Activated T-helper 17 cell treated with anti-CD3 and anti-CD28 coated beads, Interleukin-2, amount 50 U/mL, for 72 hours (primary cell): Measurements from ENCODE around the gene SERPINA10. TPM values are rescaled to one million over a fixed set of nuclear protein-coding genes. Genes with fewer than 3 reads are reported as not detected.
"Not testable (repeated sequence)": the region's sequence is repeated elsewhere in the genome, so short reads cannot be mapped to it uniquely, and the experiment has no call there.

ENCODE experiments used
- ATAC-seq: fragments of 150-1000 bp; cut with Tn5 transposase; replicated peaks from 2 replicates; pipeline ENCODE4 v1.10.0; 2021; ENCODE audit warnings: mild to moderate bottlenecking, moderate library complexity
- H3K27ac Mint-ChIP-seq: one replicate; pipeline ENCODE4 v1.8.0; 2022; ENCODE audit warnings: mixed read lengths
- H3K27me3 Mint-ChIP-seq: one replicate; pipeline ENCODE4 v1.8.0; 2022; ENCODE audit warnings: mixed read lengths
- H3K36me3 Mint-ChIP-seq: one replicate; pipeline ENCODE4 v1.8.0; 2022; ENCODE audit warnings: low read depth, mild to moderate bottlenecking, mixed read lengths
- H3K4me1 Mint-ChIP-seq: one replicate; pipeline ENCODE4 v1.8.0; 2022; ENCODE audit warnings: mixed read lengths
- H3K4me3 Mint-ChIP-seq: one replicate; pipeline ENCODE4 v1.8.0; 2022; ENCODE audit warnings: mild to moderate bottlenecking, mixed read lengths
- H3K9me3 Mint-ChIP-seq: one replicate; pipeline ENCODE4 v1.8.0; 2022; ENCODE audit warnings: mixed read lengths
- total RNA-seq, 2 donors: library from RNA; stranded (reverse); gene quantifications; one replicate each; pipeline ENCODE4 v1.2.3, GENCODE V29; 2022

The SERPINA10 gene
- total RNA-seq, 2 donors from 2014 or later, result not detected

GRCh38 chr14:94282991-94283723, 9.9 kb downstream of the SERPINA10 start:
- ATAC-seq, result no peak
- Mint-ChIP-seq H3K9me3 (no peaks in the 10 kb centered on the region), H3K4me3 (no peak overlapping the region), H3K4me1 (no peaks in the 10 kb centered on the region), H3K27me3 (no peaks in the 10 kb centered on the region), H3K36me3 (peaks cover 29% of the 10 kb centered on the region), H3K27ac (no peak overlapping the region)

DNA sequence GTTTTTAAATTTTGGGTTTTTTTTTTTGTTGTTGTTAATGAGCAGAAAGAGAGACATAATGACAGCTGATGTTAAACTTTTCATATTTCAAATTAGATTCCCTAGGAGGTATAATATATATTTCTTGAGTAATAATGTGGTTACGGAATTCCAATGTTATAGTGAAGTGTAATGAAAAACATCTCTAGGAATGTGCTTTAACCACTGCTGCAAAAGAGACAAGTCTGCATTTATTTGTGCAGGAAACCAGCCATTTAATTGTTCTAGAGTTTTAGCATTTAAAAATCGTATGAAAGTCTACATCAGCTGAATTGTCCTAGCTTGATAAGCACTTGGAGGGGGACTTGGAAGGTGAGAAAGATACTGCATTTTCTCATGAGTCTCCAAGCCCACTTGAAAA, 14.3 kb downstream of the SERPINA10 start:
- Mint-ChIP-seq H3K9me3 (no peaks in the 10 kb centered on the region), H3K36me3 (peaks cover 66% of the 10 kb centered on the region), H3K4me1 (no peaks in the 10 kb centered on the region), H3K4me3 (no peak overlapping the region), H3K27ac (no peak overlapping the region), H3K27me3 (no peaks in the 10 kb centered on the region)
- no peak for ATAC-seq

- peaks cover 66% of the 10 kb centered on the region for H3K36me3 Mint-ChIP-seq
- not testable (repeated sequence) for H3K9me3 Mint-ChIP-seq, H3K4me1 Mint-ChIP-seq, H3K4me3 Mint-ChIP-seq, H3K27me3 Mint-ChIP-seq, ATAC-seq, H3K27ac Mint-ChIP-seq
Measured at GRCh38 chr14:94276898-94277561, 16.0 kb downstream of the SERPINA10 start.

- ATAC-seq, result no peak
- Mint-ChIP-seq H3K4me1 (no peaks in the 10 kb centered on the region), H3K27ac (no peak overlapping the region), H3K9me3 (peaks cover 4% of the 10 kb centered on the region), H3K36me3 (peaks cover 85% of the 10 kb centered on the region), H3K27me3 (no peaks in the 10 kb centered on the region), H3K4me3 (no peak overlapping the region)
Measured at GRCh38 chr14:94269156-94269555, 23.9 kb downstream of the SERPINA10 start.

DNA sequence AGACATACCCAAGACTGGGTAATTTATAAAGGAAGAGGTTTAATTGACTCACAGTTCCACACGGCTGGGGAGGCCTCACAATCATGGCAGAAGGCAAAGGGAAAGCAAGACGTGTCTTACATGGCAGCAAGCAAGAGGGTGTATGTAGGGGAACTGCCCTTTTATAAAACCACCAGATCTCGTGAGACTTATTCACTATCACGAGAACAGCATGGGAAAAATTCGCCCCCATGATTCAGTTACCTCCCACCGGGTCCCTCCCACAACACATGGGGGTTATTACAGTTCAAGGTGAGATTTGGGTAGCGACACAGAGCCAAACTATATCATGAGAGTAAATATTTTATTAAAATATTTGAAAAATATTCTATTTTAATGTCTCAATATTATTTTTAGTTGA, 24.5 kb downstream of the SERPINA10 start:
- not testable (repeated sequence) for H3K27me3 Mint-ChIP-seq, ATAC-seq, H3K9me3 Mint-ChIP-seq, H3K4me3 Mint-ChIP-seq, H3K4me1 Mint-ChIP-seq, H3K27ac Mint-ChIP-seq
- H3K36me3 Mint-ChIP-seq, result peaks cover 87% of the 10 kb centered on the region

DNA sequence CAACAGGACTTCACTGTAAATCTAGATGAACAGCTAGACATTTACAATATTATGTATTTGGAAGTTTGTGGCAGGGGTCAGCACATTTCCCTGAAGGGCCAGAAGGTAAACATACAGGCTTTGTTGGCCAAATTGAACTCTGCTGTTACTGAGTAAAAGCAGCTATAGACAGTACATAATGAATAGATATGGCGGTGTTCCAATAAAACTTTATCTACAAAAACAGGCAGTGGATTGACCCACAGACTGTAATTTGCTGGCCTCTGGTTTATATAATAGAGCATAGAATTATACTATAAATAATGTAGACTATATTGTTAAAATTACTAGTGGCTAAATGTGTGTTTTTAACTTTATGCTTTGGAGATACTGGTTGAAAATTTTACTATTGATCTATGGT, 25.7 kb downstream of the SERPINA10 start:
- no peak overlapping the region for H3K4me3 Mint-ChIP-seq
- no peak for ATAC-seq
- no peaks in the 10 kb centered on the region for H3K4me1 Mint-ChIP-seq
- H3K27ac Mint-ChIP-seq, result no peak overlapping the region
- no peaks in the 10 kb centered on the region for H3K27me3 Mint-ChIP-seq
- peaks cover 12% of the 10 kb centered on the region for H3K9me3 Mint-ChIP-seq
- peaks cover 92% of the 10 kb centered on the region for H3K36me3 Mint-ChIP-seq

DNA sequence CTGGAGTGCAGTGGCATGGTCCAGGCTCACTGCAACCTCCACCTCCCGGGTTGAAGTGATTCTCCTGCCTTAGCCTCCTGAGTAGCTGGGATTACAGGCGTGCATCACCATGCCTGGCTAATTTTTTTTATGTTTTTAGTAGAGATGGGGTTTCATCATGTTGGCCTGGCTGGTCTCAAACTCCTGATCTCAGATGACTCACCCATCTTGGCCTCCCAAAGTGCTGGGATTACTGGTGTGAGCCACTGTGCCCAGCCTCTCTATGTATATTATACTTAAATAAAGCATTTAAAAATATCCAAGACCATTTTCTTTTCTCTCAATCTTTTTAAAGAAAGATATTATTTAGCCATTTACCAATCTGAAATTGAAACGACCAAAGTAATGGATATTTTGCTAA, 28.9 kb downstream of the SERPINA10 start:
- not testable (repeated sequence) for ATAC-seq, H3K27me3 Mint-ChIP-seq, H3K9me3 Mint-ChIP-seq, H3K27ac Mint-ChIP-seq, H3K4me1 Mint-ChIP-seq, H3K4me3 Mint-ChIP-seq
- H3K36me3 Mint-ChIP-seq, result peaks cover 98% of the 10 kb centered on the region

DNA sequence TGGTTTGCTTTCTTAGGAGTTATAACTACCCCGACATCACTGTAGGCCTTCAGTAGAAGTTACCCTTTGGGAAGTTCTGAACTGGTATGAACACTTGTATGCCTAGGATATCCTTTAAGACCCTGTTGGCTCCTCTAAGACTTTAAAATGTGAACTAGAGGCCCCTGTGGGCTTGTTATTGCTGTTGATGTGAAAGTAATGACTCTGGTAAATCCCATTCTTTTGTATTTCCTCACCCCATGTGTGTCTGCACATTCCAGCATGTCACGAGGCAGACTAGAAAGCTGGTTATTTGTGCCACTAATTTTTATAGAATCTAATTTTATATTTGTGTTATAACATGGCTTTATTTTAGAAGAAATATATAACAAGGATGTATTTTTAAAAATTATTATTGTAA, 48.9 kb downstream of the SERPINA10 start:
- Mint-ChIP-seq H3K36me3 (peaks cover 68% of the 10 kb centered on the region), H3K4me1 (no peaks in the 10 kb centered on the region), H3K27me3 (no peaks in the 10 kb centered on the region), H3K9me3 (no peaks in the 10 kb centered on the region), H3K27ac (no peak overlapping the region), H3K4me3 (no peak overlapping the region)
- ATAC-seq, result no peak

- H3K4me1 Mint-ChIP-seq, result peaks cover 5% of the 10 kb centered on the region
- peaks cover 72% of the 10 kb centered on the region for H3K36me3 Mint-ChIP-seq
- peak overlapping the region; percentile 39 for H3K27ac Mint-ChIP-seq
- H3K9me3 Mint-ChIP-seq, result no peaks in the 10 kb centered on the region
- no peak overlapping the region for H3K4me3 Mint-ChIP-seq
- no peaks in the 10 kb centered on the region for H3K27me3 Mint-ChIP-seq
- ATAC-seq, result no peak
Measured at GRCh38 chr14:94239406-94239805, 53.7 kb downstream of the SERPINA10 start.

DNA sequence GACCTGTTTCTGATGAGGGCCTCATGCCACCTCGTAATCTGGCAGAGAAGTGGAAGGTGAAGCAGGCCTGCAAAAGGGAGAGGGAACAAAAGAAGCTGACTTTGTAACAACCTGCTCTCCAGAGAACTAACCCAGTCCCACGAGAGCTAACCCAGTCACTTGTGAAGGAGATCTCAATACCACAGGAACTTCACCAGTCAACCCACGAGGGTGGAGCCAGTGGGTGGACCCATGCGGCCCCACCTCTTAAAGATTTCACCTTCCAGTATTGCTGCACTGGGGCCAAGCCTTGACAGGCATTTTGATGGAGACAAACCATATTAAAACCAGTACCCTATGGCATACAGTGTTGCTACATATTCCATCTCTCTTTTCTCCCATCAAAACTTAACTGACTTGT, 55.1 kb downstream of the SERPINA10 start:
- H3K4me1 Mint-ChIP-seq, result peaks cover 5% of the 10 kb centered on the region
- no peaks in the 10 kb centered on the region for H3K9me3 Mint-ChIP-seq
- H3K36me3 Mint-ChIP-seq, result peaks cover 79% of the 10 kb centered on the region
- peak overlapping the region; percentile 39 for H3K27ac Mint-ChIP-seq
- H3K4me3 Mint-ChIP-seq, result no peak overlapping the region
- no peaks in the 10 kb centered on the region for H3K27me3 Mint-ChIP-seq
- no peak for ATAC-seq

DNA sequence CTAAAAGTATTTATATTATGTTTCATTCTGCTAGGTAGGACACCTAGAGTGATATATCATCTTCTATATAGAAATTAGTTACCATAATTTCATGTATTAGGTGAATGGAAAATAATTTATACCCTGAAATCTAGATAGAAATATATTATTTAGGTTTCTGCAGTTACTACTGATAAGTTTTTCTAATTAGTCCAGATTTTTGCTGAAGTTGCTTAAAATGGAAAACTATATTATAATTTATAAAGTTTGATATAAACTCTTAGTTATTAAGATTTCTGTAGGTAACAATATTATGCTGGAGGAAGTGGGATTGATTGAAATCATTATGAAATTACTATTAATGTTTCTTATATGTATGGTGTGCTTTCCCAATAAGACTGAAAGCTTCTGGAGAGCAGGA, 56.0 kb downstream of the SERPINA10 start:
- H3K36me3 Mint-ChIP-seq, result peaks cover 80% of the 10 kb centered on the region
- no peak overlapping the region for H3K27ac Mint-ChIP-seq
- ATAC-seq, result no peak

More for the DNA sequence above, 56.0 kb downstream of the SERPINA10 start:
- Mint-ChIP-seq H3K27me3 (no peaks in the 10 kb centered on the region), H3K4me1 (peaks cover 5% of the 10 kb centered on the region), H3K4me3 (no peak overlapping the region), H3K9me3 (no peaks in the 10 kb centered on the region)

Other genes with a start within 250 kb of the SERPINA10 start
- 100 to 1,000 TPM; 222 to 241 TPM for gene DDX24, start 212.1 kb downstream of the SERPINA10 start, total RNA-seq
- 10 to 100 TPM; 34.5 to 35.4 TPM for gene IFI27L1, start 212.0 kb downstream of the SERPINA10 start, total RNA-seq
- 1 to 10 TPM; 2.1 to 3.0 TPM for gene IFI27, start 182.5 kb downstream of the SERPINA10 start, total RNA-seq
- 10 to 100 TPM; 58.5 to 58.8 TPM for gene IFI27L2, start 163.7 kb downstream of the SERPINA10 start, total RNA-seq
- gene PPP4R4, start 118.9 kb downstream of the SERPINA10 start, total RNA-seq, result 10 to 100 TPM in 1 of 2 donors, 1 to 10 TPM in 1; 1.8 to 68.2 TPM
- gene SERPINA6, start 30.1 kb upstream of the SERPINA10 start, total RNA-seq, result under 1 TPM in 1 of 2 donors, not detected in 1; 0.61 TPM
- under 1 TPM in 1 of 2 donors, not detected in 1; 0.29 TPM for gene SERPINA2, start 73.4 kb upstream of the SERPINA10 start, total RNA-seq
- 100 to 1,000 TPM in 1 of 2 donors, 1 to 10 TPM in 1; 1.3 to 160 TPM for gene SERPINA1, start 95.3 kb upstream of the SERPINA10 start, total RNA-seq
- gene SERPINA11, start 159.5 kb upstream of the SERPINA10 start, total RNA-seq, result not detected
- gene SERPINA9, start 182.9 kb upstream of the SERPINA10 start, total RNA-seq, result not detected
- gene SERPINA12, start 216.2 kb upstream of the SERPINA10 start, total RNA-seq, result not detected